GM19324 (cell line): ENCODE results near the gene SLC9A9.

ENCODE experiments used
- ATAC-seq: cut with Tn5 transposase; IDR thresholded peaks from one replicate; pipeline ENCODE4 v1.9.1; 2021; ENCODE audit warnings: mild to moderate bottlenecking, moderate library complexity; ENCODE audit not compliant: unreplicated experiment, low FRiP score

SLC9A9 gene

GRCh38 chr3:143479727-143480126 is 368.5 kb downstream of the SLC9A9 start:
- ATAC-seq: no peak

DNA sequence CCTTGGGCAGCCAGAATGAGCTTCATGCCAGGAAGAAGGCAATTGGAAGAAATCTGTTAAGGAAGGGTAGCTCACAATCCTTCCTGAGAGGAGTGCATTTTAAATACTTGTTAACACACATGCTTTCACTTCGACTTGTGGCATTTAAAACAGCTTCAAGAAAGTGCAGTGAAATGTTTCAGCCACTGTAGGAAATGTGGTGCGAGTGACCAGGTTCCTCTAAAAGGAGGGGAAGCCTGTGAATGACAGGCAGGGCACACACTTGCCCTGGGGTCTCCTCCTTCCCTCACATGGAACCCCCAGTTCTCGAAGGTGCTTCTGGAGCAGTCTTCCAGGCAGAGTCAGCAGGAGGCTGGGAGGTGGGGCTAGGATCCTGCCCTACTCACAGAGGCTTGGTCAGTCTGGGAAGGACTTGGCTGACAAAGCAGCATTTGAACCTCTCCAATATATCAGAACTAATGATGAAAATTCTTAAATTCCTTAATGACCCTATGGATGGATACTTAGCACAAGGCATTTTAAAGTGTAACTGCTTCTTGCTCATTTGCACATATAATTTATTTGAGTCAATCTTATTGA is 370.1 kb downstream of the SLC9A9 start:
- ATAC-seq: no peak

GRCh38 chr3:143476965-143477640 is 371.2 kb downstream of the SLC9A9 start:
- no peak for ATAC-seq

- ATAC-seq: no peak
Observed at GRCh38 chr3:143475981-143476380, 372.3 kb downstream of the SLC9A9 start.

DNA sequence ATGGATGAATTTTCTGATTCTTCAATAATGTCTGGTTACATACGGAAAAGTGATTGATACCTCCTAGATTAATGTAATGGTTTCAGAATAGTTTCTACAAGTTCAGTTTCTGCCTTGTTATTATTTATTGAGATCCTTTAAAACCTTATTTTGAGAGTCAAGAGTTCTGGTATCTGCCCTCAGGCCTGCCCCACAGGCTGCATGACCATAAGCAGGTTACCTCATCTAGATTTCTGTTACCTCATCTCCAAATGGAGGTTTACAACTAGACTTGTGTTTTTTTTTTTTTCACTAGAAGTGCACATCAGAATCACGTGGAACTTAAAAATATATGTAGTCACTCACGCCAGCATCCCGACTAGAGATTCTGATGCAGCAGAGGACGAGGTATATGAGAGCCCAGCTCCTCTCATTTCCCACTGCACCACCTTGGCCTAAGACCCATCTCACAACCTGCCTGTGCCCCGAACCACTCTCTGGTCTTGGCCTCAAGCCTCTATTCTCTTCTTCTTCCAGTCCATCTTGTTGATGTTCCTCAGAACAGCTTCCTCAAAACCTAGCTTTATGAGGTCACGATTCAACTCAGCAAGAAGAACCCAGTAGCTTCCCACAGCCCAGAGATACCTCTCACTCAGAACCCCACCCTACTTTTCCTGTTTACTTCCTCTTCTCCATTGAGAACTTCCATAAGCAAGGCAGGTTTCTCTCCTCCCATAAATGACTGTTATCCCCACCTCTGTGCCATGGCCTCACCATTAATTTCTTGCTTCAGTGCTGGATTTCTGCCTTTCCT is 375.3 kb downstream of the SLC9A9 start:
- no peak for ATAC-seq

GRCh38 chr3:143471705-143472104 is 376.6 kb downstream of the SLC9A9 start:
- ATAC-seq: no peak

DNA sequence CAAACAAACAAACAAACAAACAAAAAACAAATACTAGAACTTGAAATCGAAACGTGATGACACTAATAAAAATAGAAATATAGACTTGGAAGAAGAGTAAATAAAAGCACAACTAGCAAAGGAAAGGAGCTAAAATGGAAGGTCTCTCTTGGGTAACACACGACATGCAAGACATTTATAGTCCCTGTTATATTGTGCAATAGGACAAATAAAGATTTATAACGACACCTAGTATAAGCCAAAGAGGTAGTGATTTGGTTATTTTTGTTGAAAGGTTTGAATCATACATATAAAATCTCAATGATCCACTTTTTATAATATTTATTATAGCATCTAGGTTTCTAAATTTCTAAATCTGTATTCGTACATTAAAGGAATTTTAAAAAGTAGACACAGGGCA is 379.1 kb downstream of the SLC9A9 start:
- ATAC-seq: no peak

DNA sequence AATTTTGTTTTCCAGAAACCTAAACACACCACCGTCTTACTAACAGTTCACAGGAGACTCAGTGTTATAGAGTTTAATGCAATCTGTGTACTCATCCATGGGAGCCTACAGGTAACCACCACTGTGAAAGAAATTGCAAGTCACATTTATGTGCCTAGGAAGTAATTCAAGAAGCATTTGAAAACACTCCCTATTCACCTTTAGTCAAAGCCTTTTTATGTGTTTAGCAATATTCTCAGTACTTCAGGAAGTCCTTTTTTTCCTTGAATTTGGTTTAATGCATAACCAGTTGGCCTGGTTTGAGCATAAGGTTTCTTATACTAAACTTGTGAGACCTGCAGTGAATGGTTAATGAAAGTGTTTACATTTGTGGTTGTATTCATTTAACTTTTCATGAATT is 382.6 kb downstream of the SLC9A9 start:
- no peak for ATAC-seq

DNA sequence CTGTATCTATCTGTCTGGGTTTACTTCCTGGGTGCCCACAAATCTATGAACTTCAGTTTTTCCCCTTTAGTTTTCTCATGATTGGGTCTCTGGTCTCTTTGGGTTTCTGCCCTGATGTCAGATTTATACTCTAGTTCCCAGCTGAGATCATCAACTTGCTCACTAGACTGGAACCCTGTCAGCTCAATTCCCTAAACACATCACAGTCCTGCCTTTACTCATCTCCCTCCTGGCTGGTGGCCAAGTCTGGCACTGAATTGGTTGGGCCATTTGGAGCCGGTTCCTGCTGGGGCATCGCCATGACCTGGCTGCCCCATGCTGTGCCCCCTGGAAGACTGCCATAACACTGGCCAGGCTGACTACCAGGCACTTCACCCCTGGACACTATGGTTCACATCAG is 383.4 kb downstream of the SLC9A9 start:
- ATAC-seq: no peak

- no peak for ATAC-seq
Observed at GRCh38 chr3:143455480-143455879, 392.8 kb downstream of the SLC9A9 start.

DNA sequence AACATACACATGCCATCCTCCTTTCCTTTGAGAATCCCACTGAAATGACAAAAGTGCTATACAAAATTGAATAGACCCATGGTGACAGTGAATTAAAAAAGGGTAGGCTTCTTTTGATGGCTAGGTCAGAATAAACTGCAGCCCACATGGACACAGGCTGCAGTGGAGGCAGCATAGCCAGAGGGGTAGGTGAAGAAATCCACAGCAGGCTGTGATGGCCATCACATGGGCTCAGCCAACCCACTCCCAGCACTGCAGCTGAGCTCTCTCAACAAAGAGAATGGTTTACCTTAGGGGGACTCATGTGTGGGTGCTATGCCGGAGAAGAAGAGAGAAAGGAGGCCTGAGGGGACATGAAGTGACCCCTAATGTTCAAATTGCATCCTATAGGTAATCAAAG is 397.6 kb downstream of the SLC9A9 start:
- ATAC-seq: no peak

GRCh38 chr3:143447491-143447890 is 400.8 kb downstream of the SLC9A9 start:
- no peak for ATAC-seq

- no peak for ATAC-seq
Observed at GRCh38 chr3:143445118-143445517, 403.1 kb downstream of the SLC9A9 start.

GRCh38 chr3:143443851-143444331 is 404.4 kb downstream of the SLC9A9 start:
- no peak for ATAC-seq

DNA sequence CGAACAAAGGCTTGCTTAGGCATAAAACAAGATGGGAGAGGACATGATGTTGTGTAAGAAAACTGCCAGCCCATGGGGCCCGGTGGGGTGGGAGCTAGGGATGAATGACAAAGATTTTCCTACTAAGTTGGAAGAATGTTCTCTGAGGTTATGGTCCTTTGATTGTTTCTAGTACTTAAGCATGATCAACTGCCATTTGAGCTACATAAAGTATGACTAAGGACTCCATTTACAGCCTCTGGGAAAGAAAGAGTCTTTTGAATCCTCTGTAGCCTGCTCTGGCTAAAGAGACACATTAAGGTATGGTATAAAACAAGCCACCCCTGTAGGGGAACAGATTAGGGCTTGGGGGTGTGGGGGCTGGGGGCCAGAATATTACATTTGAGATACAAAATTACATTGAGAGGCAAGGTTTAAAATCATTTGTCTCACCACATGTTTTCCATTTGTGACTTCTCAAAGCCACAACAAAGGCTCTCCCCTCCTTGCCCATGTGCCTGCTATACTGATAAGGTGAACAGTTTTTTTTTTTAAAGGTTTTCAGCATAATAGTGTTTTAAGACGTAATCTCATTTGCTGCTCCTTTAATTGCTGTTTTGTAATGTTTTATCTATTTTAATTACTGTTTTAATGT is 405.3 kb downstream of the SLC9A9 start:
- no peak for ATAC-seq

- ATAC-seq: no peak
Observed at GRCh38 chr3:143441516-143442171, 406.6 kb downstream of the SLC9A9 start.

GRCh38 chr3:143439817-143440216 is 408.5 kb downstream of the SLC9A9 start:
- ATAC-seq: no peak

DNA sequence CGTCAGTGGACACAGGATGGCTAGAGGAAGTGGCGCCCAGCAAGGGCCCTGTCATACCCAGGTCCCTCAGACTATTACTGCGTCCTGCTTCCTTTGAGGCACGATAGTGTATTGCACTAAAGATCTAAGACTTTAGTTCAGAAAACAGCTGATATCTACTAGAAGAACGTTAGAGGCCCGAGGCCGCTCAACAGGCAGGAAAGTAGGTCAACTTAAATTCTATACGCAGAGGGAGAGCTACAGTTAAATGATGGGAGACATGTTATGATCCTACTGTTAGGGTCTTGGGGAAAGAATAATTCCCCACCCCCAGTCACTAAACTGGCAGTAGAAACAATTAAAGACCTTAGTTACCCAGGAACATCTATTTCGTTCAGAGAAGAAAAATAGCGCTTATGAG is 410.9 kb downstream of the SLC9A9 start:
- ATAC-seq: no peak

DNA sequence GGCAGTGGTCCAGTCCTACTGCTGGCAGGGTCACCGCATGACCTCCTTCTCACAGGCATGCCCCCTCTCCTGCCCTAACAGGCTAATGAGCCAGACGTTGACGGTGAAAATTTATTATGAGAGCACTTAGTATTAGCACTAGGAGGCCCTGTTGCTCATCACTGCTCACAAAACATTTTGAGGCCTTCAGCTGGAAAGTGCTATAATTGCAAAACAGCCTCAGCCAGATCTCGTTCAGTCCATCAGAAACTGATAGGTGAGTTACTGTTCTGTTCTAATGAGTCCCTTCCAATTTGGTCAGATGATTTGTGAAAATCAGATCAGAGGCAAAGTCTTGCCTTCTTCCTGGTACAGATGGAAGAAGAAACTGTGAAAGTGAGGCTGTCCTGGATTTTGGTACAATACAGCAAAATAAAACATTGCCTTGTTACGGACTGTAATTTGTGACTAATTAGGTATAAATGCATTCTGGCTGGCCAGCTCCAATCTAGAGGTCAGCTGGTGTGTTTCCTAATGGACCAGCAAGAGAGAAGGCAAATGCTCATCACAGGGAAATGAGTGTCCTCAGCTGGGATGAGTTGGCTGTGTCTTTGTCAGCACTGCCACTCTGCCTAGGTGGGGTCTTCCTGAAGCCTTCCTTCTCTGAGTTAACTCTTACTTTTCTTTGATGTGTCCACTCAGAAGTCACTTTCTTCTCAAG is 411.9 kb downstream of the SLC9A9 start:
- no peak for ATAC-seq

DNA sequence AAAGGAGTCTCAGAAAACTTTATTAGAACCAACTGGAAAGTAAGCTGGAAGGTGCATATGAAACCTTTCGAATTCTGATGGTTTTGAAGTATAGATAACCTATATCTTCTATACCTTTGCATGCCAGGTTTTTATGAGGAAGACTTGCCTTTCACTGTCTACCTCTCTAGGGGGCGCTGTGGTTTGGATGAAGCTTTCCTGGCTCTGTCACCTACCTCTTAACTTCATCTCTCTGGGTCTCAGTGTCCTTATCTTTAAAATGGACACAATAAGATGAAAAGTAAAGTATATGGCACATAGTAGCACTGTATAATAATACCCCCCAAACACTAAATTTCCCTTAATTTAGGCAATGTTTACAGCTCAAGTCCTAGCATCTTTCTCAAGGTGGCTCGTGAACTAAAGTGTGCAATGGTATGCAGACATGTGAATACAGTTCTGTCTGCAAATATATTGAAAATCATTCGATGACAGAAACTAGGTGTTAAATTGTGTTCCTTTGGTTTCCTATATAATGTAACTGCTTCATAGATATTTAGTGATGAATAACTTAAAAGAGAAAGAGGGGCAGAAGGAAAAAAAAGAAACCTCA is 414.4 kb downstream of the SLC9A9 start:
- no peak for ATAC-seq
